Sigmoid colon (tissue), 7 donors: Measurements from ENCODE around the gene KRTAP3-3. TPM values are rescaled to one million over a fixed set of nuclear protein-coding genes. Genes with fewer than 3 reads are reported as not detected.

Experiments
- DNase-seq: peaks from one replicate; pipeline ENCODE4 v3.0.0-alpha.2; 2019
- H3K27ac ChIP-seq, 4 donors: fragments of 200-600 bp; sonication (generic); one replicate each; pipeline ENCODE4 v1.5.1; 2016 to 2019; ENCODE audit warnings: mild to moderate bottlenecking in 1 of 4
- H3K27me3 ChIP-seq, 3 donors: fragments of 200-600 bp; sonication (generic); one replicate each; pipeline ENCODE4 v1.5.1; 2019; ENCODE audit warnings: mild to moderate bottlenecking in 1 of 3
- H3K36me3 ChIP-seq, 4 donors: fragments of 200-600 bp; sonication (generic); one replicate each; pipeline ENCODE4 v1.5.1; 2016 to 2019
- H3K4me1 ChIP-seq, 4 donors: fragments of 200-600 bp; sonication (generic); one replicate each; pipeline ENCODE4 v1.5.1; 2017 to 2019
- H3K4me3 ChIP-seq, 4 donors: fragments of 200-600 bp; sonication (generic); one replicate each; pipeline ENCODE4 v1.5.1; 2017 to 2019; ENCODE audit warnings: mild to moderate bottlenecking in 2 of 4, moderate library complexity in 1 of 4
- H3K9me3 ChIP-seq, 4 donors: fragments of 200-600 bp in 3 of 4; sonication (generic) in 3 of 4; one replicate each; pipeline versions ENCODE4 v1.5.1 to v1.6.1; 2013 to 2019
- CTCF ChIP-seq, 4 experiments: fragments of 450-650 bp in 3 of 4; fragments of 200-600 bp in 1 of 4; IDR thresholded peaks; one replicate each; pipeline ENCODE4 v1.5.1; 2016 to 2019; ENCODE audit warnings: antibody characterized with exemption in 4 of 4, mild to moderate bottlenecking in 3 of 4, moderate library complexity in 2 of 4
- EP300 ChIP-seq, 4 donors: sonication (generic); formaldehyde crosslinking; IDR thresholded peaks; one replicate each; pipeline ENCODE4 v1.6.1; 2017; ENCODE audit warnings: antibody characterized with exemption in 4 of 4
- POLR2A ChIP-seq, 2 donors: fragments of 450-650 bp; IDR thresholded peaks; one replicate each; pipeline ENCODE4 v1.6.1; 2016; ENCODE audit warnings: antibody characterized with exemption in 2 of 2, mild to moderate bottlenecking in 2 of 2, moderate library complexity in 2 of 2
- POLR2AphosphoS5 ChIP-seq, 4 donors: sonication (generic); formaldehyde crosslinking; IDR thresholded peaks; one replicate each; pipeline ENCODE4 v1.6.1; 2017; ENCODE audit warnings: antibody characterized with exemption in 4 of 4
- WGBS, 2 donors: extraction: QIAGEN DNeasy Blood & Tissue Kit; methylation state at CpG; one replicate each; pipeline ENCODE4 v1.1.7; 2013; 5-methylcytosine and 5-hydroxymethylcytosine counted together
- intact Hi-C: fragments of 100-400 bp; cut with DNase I; formaldehyde crosslinking; loops from one replicate; pipeline ENCODE4 v1.15.1; 2023
- polyA plus RNA-seq, 3 donors: library from polyadenylated mRNA; stranded (reverse); fragments of 200-250 nt; gene quantifications; one replicate each; pipeline ENCODE4 v1.2.3, GENCODE V29; 2013
- total RNA-seq, 4 donors: library from RNA; depleted of rRNA; stranded (reverse); fragments of >200 nt; gene quantifications; one replicate each; pipeline ENCODE4 v1.1.0, GENCODE V29; 2016
- donor health status: healthy with polysubstance abuse.
- donor health status: Bipolar disorder and iron deficiency.
- donor health status: healthy.

Gene KRTAP3-3
- total and polyA plus RNA-seq, 7 donors: not detected

GRCh38 chr17:40958086-40958953, 35.6 kb downstream of the KRTAP3-3 start:
- H3K4me3 ChIP-seq: no peak overlapping the region
- no peaks in the 10 kb centered on the region for H3K9me3 ChIP-seq
- no peaks in the 10 kb centered on the region for H3K4me1 ChIP-seq
- TF ChIP-seq POLR2A (IDR thresholded peaks at IDR 0.05): no peak
- no peak for TF ChIP-seq POLR2AphosphoS5 (IDR thresholded peaks at IDR 0.05)
- no peak for TF ChIP-seq EP300 (IDR thresholded peaks at IDR 0.05)
- no peak for TF ChIP-seq CTCF (IDR thresholded peaks at IDR 0.05)
- H3K27ac ChIP-seq: no peak overlapping the region
- intact Hi-C loops: no loop called here
- no peaks in the 10 kb centered on the region for H3K36me3 ChIP-seq
- H3K27me3 ChIP-seq: peaks cover 0 to 7% (median 0%) of the 10 kb centered on the region in 3 donors
- no peak for DNase-seq
- 77 to 81% methylated on average over 12 of the region's 12 CpGs for WGBS, 2 donors

- Histone ChIP-seq H3K36me3 (no peaks in the 10 kb centered on the region), H3K27ac (no peak overlapping the region), H3K4me1 (no peaks in the 10 kb centered on the region), H3K4me3 (no peak overlapping the region), H3K9me3 (no peaks in the 10 kb centered on the region), H3K27me3 (peaks cover 0 to 7% (median 0%) of the 10 kb centered on the region in 3 donors)
- 70 to 83% methylated on average over 8 of the region's 8 CpGs for WGBS, 2 donors
- no peak for DNase-seq
- intact Hi-C loops: no loop called here
- TF ChIP-seq EP300 (IDR thresholded peaks at IDR 0.05) (no peak), CTCF (IDR thresholded peaks at IDR 0.05) (no peak), POLR2A (IDR thresholded peaks at IDR 0.05) (no peak), POLR2AphosphoS5 (IDR thresholded peaks at IDR 0.05) (no peak)
Observed at GRCh38 chr17:40956401-40957254, 37.3 kb downstream of the KRTAP3-3 start.

DNA sequence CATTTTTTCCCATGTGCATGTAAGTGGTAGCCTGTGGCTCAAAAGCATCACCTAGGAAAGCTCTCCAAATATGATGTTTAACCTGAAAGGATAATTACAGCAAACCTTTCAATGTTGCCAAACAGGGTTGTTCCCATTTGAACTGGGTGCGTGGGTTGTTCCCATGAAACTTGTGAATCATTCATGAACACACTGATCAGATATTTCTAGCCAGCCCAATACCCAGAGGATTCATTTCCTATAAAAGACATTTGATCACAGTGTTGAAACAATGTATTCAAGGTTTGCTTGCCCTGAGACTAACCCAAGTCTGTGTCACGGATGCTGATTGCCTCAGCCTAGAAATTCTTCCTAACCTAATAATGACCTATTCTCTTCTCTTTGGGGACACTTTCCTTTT, 40.1 kb downstream of the KRTAP3-3 start:
- H3K27me3 ChIP-seq: peaks cover 0 to 8% (median 6%) of the 10 kb centered on the region in 3 donors
- intact Hi-C loops: no loop called here
- DNase-seq: no peak
- H3K36me3 ChIP-seq: no peaks in the 10 kb centered on the region
- H3K9me3 ChIP-seq: no peaks in the 10 kb centered on the region
- TF ChIP-seq POLR2A (IDR thresholded peaks at IDR 0.05) (no peak), POLR2AphosphoS5 (IDR thresholded peaks at IDR 0.05) (no peak), EP300 (IDR thresholded peaks at IDR 0.05) (no peak), CTCF (IDR thresholded peaks at IDR 0.05) (no peak)
- no peak overlapping the region for H3K4me3 ChIP-seq
- 68 to 91% methylated on average over 2 of the region's 2 CpGs for WGBS, 2 donors
- no peaks in the 10 kb centered on the region for H3K4me1 ChIP-seq
- no peak overlapping the region for H3K27ac ChIP-seq

DNA sequence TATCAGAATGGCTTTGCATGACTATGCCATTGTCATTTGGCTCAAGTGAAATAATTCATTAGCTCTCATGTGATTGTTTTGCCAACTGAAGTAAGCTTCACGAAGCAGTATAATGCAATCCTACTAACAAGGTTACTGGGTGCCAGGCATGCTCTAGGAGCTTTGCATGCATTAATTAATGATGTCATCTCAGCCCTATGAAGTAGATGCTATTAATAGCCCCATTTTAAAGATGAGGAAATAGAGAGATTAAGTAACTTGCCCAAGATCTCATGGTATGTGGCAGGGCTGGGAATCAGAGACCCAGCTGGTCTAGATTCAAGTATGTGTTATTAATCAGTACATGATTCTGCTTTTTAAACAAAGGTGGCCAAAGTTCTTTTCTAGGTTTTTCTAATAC, 41.3 kb downstream of the KRTAP3-3 start:
- WGBS, 2 donors: 79 to 88% methylated on average over 1 of the region's 1 CpG
- no peaks in the 10 kb centered on the region for H3K36me3 ChIP-seq
- H3K27ac ChIP-seq: no peak overlapping the region
- H3K9me3 ChIP-seq: no peaks in the 10 kb centered on the region
- no peak for TF ChIP-seq CTCF (IDR thresholded peaks at IDR 0.05)
- TF ChIP-seq EP300 (IDR thresholded peaks at IDR 0.05): no peak
- TF ChIP-seq POLR2AphosphoS5 (IDR thresholded peaks at IDR 0.05): no peak
- TF ChIP-seq POLR2A (IDR thresholded peaks at IDR 0.05): no peak
- H3K4me1 ChIP-seq: no peaks in the 10 kb centered on the region
- intact Hi-C loops: no loop called here
- H3K27me3 ChIP-seq: peaks cover 0 to 20% (median 6%) of the 10 kb centered on the region in 3 donors
- DNase-seq: no peak
- H3K4me3 ChIP-seq: no peak overlapping the region
